HuH-7 (cell line): ENCODE data around the gene AGER.
"Not testable (repeated sequence)": the region's sequence is repeated elsewhere in the genome, so short reads cannot be mapped to it uniquely, and the experiment has no call there.

ENCODE experiments used
- DNase-seq: peaks from one replicate; pipeline ENCODE4 v3.0.0; 2011; ENCODE audit warnings: low spot score

The AGER gene

DNA sequence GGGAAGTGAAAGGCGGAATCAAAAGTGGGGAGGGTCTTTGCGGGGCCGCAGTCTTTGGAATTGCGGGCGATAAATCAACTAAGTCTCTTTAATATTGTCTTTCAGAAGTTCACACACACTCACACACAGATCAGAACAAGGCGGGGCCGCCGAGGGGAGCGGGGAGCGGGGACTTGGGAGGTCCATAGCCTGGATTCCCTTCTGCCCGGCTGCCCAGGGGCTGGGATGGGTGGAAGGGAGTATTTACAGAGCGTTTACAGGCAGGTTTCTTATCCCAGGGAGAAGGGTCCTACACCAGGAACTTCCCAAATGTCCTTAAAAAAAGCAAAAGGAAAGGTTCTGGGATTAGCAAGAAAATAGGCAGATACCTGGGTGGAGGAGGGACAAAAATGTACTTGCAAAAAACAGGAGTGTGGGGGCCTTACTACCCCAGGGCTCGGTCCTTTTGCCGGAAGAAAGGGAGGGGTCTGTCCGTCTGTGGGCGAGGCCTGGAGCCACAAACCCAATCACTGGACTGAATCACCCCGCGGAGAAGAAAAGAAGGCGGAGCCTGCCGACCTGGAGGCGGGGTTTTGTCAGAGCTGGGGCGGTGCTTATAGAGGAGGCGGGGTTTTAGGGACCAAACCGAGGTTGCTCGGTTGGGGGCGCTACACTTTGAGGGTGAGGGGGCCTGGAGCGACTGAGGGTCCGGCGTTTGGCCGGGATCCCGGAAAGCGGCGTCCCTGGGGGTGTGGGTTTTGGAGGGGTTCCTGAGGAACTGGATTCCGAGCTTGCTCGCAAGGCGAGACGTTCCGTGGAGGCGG lies 35.6 kb downstream of the AGER start:
- DNase-seq = no peak

DNA sequence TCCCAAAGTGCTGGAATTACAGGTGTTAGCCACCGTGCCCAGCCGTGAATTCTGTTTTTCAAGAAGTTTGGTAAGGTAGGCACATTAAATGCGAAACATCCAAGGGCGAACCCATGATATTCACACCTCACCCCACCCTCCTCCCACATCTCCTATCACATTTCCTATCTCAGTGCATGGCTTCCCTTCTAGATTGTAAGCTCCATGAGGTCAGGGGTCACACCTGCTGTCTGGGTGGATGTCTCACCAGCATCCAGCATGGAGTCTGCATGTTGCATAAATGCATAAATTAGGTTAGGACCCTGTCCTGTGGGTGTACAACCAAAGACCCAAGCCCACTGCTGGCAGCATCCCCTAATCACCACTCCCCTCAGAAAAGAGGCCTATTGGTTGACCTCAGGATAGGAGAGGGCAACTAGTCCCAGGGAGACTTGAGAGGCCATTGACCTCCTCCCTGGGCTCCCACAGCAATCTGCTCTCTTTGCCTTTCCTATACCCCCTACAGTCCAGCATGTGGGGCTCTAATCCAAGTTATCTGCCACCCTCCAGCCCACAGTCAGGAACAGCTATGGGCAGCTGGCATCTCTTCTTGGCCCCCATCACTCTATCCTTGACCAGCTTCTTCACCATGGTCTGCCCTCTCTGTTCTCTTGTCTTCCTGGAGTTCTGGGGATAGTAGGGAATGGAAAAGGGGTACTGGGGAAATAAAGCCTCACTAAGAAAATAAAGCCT lies 36.5 kb downstream of the AGER start:
- no peak for DNase-seq

DNA sequence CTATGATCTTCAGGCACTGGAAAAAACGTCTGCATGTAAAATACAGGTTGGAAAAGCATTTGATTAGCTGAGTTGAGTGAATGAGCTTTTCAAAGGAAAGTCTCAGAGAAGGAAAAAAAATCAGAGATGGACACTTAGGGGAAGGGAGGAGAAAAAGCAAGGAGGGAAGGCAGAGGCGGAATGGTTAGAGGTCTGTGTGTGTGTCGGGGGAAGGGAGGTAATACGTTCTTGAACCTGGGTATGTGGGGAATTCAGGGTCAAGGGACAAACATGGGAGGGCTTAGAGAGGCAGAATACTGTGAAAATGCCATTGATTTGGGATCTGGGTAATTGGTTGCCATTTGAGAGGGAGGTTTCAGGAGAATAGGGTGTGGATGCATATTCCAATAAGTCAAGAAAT lies 37.4 kb downstream of the AGER start:
- DNase-seq = no peak

DNA sequence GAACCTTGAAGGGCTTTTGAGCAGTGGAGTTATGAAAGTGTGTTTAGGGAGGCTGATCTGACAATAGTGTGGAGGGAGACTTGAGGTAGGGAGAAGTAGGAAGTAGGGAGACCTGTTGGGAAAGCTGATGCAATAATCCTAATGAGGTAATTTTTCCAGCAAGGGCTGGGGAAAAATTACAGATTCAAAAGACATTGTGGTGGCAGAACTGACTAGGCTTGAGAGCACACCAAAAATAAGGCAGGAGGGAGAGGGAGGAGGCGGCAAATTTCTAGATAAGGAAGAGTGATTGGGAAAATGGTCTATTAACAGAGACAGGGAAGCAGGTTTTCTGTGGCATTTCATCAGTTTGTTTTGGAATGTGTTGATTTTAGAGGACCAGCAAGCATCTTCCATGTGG lies 37.8 kb downstream of the AGER start:
- no peak for DNase-seq

DNA sequence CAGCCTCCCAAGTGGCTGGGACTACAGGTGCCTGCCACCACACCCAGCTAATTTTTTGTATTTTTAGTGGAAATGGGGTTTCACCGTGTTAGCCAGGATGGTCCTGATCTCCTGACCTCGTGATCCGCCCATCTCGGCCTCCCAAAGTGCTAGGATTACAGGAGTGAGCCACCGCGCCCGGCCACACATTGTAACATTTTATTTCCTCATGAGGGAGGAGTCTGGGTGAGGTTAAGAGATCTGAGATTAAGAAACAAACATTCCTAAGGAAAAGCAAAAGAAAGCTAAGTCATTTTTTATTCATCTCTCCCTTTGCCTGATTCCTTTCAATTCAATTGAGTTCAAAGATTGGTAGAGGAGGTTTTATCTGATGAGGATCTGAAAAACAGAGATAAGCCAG lies 39.8 kb downstream of the AGER start:
- DNase-seq = not testable (repeated sequence)

DNA sequence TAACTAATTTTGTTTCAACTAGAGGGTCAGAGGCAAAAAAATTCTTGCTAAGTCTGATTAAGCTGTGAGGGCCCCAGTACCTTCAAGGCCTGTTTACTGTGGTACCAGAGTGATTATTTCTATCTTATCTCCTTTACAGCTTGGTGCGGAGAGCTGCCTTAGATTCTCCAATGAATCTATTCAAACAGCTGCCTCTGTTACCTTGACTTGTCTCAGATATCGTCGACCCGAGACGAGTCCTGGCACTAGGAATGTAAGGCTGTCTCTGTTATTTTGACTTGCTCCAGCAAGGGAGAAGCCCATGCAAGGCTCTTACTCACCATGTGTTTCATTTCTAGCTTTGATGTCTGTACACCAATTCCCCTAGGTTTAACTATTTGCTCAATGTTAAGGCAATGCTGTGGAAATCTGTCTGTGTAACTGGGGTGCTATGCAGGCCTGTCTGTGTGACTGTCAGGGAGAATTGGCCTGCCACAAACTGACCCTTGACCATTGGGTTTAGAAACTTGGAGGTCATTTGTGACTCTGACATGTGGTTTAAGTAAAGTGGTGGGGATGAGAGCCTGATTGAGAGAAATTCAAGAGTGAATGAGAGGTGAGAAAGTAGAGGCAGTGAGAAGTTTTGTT lies 43.5 kb downstream of the AGER start:
- DNase-seq = no peak

DNA sequence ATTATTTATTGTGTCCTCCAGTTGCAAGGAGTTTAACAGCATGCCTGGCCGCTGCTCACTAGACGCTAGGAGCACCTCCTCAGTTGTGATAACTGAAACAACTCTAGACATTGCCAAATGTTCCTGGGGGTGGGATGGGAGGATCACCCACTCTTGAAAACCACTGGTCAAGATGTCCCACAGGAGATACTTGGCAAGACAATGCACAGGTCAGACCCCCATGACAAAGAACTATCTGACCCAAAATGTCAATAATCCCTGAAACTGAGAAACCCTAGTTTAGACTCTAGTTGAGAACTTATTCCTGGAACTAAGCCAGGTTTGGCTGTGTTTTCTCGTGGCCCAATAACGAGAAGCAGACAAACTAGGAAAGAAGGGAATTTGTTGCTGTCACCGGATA lies 44.5 kb downstream of the AGER start:
- DNase-seq = no peak

DNA sequence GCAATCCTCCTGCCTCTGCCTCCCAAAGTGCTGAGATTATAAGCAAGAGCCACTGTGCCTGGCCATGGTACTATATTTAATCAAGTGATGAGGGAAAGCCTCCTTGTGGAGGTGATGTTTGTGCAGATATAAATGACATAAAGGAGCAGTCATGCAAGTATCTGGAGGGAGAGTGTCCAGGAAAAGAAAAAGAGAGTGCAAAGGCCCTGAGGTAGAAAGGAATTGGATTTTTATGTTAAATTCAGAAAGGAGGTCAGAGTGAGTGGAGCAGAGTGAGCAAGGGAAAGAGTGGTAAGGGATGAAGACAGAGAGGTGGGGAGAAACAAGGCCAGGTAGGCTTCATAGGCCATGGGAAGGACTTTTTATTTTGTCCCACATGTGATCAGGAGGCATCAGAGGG lies 46.6 kb downstream of the AGER start:
- no peak for DNase-seq

DNA sequence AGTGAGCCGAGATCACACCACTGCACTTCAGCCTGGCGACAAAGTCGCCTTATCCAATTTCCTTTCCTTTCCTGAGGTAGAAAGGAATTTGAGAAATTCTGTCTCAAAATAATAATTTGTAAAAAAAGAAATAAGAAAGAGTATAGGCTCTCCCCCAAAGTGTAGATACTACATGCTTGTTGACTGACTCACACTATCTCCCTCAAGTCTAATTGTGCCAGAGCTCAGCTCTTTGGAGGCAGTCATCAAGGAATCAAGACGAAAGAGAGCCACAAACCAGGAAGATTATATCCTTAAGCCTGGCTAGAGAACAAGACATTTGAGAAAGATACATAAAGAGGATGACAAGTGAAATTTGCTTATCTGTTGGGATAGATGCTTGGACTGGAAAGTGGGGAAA lies 50.3 kb downstream of the AGER start:
- DNase-seq = no peak

DNA sequence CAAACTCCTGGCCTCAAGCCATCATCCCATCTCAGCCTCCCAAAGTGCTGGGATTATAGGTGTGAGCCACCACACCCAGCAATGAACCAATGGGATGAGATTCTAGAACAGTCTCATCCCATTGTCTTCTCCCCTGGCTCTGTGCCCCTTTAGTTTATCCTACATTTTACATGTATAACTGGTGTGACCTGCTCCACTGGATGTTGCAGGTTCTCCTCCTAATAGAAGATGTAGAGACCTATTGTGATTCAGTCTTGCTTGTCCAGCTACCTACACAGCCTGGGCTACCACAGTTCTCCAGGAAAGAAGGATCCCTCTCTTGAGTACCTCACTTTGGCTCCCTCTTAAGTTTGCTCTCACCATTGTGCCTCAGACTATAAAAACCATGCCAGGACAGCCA lies 51.9 kb downstream of the AGER start:
- DNase-seq = no peak

DNA sequence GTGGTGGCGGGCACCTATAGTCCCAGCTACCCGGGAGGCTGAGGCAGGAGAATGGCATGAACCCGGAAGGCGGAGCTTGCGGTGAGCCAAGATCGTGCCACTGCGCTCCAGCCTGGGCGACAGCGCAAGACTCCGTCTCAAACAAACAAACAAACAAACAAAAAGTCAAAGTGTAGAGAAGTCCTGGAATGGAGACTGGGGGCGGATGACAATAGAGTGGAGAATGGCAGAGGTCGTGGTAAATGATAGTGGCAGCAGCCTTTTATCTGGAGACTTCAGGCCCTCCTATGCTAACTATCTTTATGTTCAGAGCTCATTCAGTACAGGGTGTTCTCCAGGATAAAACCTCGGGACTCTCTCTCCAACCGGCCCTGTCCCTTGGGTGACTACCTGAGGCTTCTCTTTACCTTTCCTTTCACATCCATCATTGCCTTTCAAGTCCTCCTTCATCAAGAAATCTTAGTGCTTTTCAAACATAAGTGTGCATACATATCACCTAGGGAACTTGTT lies 52.6 kb downstream of the AGER start:
- no peak for DNase-seq
